Left forelimb (tissue), 1 donor: ENCODE data around the gene RTF1.
"Not testable (repeated sequence)": the region's sequence is repeated elsewhere in the genome, so short reads cannot be mapped to it uniquely, and the experiment has no call there.

Experiments
- DNase-seq: peaks from one replicate; pipeline ENCODE4 v3.0.0-alpha.2; 2018; ENCODE audit warnings: low spot score

Gene RTF1

GRCh38 chr15:41416742-41417417 is at the start of gene RTF1:
Gene RTF1, plus strand, starts transcription at chr15:41417095. Its CDS starts 21 bp downstream, at chr15:41417116.
- peak; percentile 99 for DNase-seq

- DNase-seq = no peak
These were observed 49.5 kb upstream of the RTF1 start for GRCh38 chr15:41367418-41367817.

- no peak for DNase-seq
These were observed 38.9 kb upstream of the RTF1 start for GRCh38 chr15:41377978-41378377.

- not testable (repeated sequence) for DNase-seq
These were observed 32.7 kb upstream of the RTF1 start for GRCh38 chr15:41383974-41384749.

DNA sequence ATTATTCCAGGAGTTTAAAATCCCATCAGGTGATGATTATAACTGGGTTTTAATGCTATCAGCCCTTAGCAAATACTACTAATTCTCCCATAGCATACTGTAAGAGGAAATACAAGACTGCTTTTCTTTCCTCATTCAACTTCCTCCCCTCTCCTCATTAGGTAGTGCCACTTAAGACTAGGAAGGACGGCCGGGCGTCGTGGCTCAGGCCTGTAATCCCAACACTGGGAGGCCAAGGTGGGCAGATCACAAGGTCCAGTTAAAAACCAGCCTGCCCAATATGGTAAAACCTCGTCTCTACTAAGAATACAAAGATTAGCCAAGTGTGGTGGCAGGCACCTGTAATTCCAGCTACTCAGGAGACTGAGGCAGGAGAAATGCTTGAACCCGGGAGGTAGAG is 29.2 kb upstream of the RTF1 start:
- DNase-seq = no peak

- no peak for DNase-seq
These were observed 24.2 kb upstream of the RTF1 start for GRCh38 chr15:41392659-41393058.

GRCh38 chr15:41394924-41395323 is 22.0 kb upstream of the RTF1 start:
- no peak for DNase-seq

DNA sequence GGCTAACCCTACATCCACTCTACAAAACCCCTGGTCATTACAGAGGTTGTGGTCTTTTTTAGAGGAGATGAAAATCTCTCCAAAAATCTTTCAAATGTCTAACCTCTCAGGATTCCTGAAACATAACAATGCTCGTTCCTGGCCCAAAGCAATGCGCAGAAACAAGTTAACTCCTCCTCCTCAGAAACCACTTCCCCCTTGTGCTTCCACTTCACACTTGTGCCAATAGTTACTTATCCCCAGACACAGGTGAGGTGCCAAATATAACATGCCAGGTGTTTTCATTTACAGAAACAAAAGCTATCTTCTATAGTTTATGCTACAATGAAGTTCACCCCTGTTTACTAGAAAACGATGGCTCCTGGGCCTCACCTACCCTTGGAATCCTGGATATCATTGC is 20.8 kb upstream of the RTF1 start:
- DNase-seq = no peak

GRCh38 chr15:41401904-41402267 is 15.0 kb upstream of the RTF1 start:
- DNase-seq = no peak

DNA sequence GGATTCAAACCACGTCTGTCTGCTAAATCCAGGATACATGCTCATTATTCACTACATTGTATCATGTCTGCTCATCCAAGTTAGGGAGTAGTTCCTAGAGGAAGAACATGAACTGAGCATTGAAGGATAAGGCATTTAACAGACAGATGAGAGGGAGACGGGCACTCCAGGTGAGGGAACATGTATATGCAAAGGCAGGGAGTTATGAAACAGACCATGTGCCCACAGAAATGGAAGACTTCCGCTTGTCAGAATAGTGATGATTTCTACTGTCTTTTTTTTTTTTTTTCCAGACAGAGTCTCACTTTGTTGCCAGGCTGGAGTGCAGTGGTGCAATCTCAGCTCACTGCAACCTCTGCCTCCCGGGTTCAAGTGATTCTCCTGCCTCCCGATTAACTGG is 9.6 kb upstream of the RTF1 start:
- DNase-seq = no peak

DNA sequence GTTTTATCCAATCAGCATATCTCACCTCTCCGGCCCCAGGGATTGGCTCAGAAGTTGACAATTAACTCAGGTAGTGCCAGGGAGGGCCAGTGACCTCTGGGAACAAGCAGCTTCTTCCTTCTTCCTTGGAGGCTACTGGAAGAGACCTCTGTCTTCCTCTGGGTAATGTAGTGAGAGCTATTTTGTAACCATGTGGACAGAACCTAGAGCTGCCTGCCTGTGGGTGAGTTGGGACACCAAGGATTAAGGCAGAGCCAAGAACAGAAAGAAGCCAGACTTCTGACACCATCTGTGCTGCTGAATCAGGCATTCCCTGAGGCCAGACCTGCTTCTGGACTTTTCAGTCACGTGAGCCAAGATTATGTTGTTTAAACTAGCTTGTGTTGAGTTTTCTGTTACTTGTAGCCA is 8.7 kb upstream of the RTF1 start:
- no peak for DNase-seq

DNA sequence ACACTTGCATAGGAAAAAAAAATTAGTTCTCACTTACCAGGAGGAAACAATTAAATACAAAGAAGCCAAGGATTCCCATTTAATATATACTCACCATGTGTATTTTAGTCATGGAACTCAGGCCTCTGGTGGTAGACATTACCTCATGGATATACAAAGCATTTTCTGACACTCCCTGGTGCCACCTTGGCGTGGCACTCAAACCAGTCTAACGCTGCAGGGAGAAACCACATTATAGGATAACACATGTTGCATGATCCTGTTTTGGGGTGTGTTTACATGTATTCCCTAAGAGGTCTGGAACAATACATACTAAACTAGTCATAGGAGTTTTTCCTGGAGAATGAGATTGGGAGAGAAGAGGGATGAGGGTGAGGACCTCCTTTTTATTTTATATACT is 5.9 kb upstream of the RTF1 start:
- DNase-seq = no peak

DNA sequence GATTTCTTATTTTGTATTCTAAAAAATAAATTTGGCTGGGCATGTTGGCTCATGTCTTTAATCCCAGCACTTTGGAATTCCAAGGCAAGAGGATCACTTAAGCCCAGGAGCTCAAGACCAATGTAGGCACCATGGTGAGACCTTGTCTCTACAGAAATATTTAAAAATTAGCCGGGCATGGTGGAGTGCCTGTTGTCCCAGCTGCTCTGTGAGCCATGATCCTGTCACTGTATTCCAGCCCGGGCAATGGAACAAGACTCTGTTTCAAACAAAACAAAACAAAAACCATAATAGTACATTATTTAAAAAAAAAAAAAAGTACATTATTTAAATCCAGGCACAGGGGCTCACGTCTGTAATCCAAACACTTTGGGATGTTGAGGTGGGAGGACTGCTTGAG is 5.5 kb upstream of the RTF1 start:
- no peak for DNase-seq

GRCh38 chr15:41416128-41416741 is 660 bp upstream of the RTF1 start:
- no peak for DNase-seq

DNA sequence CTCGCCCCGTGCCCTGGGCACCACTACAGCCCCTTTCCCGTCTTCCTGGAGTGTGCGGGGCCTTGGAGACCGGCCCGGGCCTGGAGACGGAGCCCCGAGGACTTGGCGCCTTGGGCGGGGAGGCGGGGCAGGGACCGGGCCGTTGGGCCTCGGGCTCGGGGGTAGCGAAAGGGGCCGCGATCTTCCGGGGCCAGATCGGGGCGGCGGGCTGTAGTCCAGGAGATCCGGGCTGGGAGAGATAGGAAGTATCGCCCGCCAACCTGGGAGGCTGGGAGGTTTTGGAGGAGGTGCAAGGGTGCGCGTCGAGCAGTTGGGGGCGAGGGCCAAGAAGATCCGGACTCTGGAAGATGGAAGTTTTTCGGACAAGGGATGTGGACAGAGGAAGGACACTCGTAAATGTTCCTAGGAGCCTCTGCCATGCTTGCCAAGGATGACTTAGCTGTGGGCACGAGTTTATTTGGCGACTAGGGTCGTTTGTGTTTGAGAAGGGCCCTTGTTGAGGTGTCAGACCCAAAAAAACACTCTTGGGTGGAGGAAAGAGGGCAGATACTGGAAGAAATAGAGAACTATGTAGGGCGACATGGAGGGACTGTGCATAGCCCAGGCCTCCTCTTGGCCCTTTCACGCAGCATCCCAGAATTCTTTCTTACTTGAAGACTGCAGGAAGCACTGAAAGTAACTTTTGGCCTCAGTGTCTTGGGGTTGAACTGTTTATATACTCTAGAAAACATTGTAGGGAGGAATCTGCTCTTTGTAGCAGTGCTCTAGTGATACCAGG is 712 bp downstream of the RTF1 start:
- DNase-seq = no peak

DNA sequence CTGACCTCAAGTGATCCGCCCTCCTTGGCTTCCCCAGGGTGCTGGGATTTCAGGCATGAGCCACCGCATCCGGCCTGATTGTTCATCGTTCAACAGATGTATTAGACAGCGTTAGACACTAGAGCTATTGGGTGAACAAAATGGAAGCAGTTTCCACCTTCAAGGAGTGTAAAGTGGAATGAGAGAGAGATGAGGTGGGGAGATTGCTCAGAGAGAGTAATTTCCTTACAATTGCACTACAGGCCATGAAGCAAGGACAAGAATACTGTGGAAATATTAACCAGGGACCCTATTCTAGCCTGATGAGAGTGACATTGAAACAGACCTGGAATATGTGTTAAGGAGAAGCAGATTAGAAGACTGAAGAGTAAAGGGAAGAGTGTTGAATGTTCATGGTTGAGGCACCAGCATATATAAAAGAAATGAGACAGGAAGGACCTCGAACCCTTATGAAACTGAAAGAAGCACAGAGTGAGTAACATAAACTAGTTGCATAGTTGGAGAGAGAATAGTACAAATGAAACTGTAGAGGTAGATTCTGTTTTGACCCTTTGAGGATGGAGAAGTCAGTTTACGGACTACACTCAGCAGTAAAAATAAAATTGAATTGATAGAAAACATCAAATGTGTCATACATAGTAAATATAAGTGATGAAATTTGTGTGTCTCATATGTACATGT is 7.2 kb downstream of the RTF1 start:
- no peak for DNase-seq

GRCh38 chr15:41424809-41425208 is 7.9 kb downstream of the RTF1 start:
- no peak for DNase-seq

- not testable (repeated sequence) for DNase-seq
These were observed 9.0 kb downstream of the RTF1 start for GRCh38 chr15:41425907-41426306.

- no peak for DNase-seq
These were observed 12.4 kb downstream of the RTF1 start for GRCh38 chr15:41429003-41429890.

DNA sequence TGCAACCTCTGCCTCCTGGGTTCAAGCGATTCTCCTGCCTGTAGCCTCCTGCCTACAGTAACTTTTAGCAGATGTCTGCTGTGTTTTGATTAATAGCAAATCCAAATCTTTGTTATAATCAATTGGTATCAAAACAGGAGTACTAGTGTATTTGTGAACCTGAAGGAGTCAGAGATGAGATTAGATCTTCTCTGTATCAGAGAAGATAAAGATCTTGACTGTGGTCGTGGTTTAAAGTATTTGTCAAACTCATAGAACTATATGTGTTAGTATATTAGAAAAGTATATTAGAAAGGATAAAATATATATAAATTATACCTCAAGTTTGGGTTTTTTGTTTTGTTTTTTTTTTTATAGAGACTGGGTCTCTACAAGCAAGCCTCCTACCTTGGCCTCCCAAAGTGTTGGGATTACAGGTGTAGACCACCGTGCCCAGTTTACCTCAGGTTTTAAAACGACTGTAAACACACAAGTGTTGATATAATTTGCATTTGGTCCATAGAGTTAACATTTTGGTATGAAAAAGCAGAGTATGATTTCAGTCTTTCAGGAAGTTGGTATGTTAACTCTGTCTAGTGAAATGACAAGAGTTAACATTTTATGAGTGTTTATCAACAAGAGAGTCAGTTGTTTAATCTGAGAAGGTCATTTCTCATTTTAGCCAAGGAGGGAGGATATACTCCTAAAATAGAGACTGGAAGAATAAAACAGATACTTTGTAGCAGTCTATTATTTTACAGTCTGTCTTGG is 18.3 kb downstream of the RTF1 start:
- DNase-seq = no peak
